UCSD-AML1 (cell line): ENCODE data around the gene ATAD3A.

Experiments
- DNase-seq: peaks from one replicate; lab custom pipeline; 2025; ENCODE audit not compliant: unreplicated experiment; lab: John Stamatoyannopoulos, UW

The ATAD3A gene

GRCh38 chr1:1577367-1578011 lies 65.5 kb downstream of the ATAD3A start:
- no peak for DNase-seq

GRCh38 chr1:1578371-1578940 lies 66.5 kb downstream of the ATAD3A start:
- no peak for DNase-seq

DNA sequence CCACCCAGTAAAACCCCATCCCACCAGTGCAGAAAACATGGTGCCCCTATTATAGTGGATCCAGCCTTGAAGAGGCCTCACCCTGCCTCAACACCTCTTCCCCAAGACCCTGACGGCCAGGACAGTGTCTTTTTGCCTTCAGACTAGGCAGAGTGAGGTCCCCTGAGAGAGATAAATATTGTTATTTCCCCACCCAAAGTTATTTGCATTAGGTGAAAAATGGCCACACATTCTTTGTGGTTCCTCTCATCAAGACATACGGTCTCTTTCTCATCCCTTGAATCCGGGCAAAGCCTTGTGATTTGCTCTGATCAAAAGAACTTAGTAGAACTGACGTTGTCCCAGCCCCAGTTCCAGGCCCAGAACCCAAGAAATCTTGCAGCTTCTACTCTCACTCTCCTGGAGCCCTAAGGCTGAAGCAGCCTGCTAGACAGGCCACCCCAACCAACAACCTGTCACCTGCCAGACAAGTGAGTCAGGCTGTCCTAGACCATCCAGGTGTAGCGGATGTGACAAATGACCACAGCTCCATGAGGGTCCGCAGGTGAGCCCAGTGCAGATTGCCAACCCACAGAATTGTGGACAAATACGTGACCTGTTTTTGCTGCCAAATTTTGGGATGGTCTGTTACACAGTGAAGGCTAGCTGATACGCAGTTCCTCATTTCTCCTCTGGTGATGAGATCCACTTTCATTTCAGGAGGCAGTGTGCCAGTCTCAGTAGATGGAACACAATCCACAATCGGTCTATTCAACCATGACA lies 70.8 kb downstream of the ATAD3A start:
- no peak for DNase-seq

DNA sequence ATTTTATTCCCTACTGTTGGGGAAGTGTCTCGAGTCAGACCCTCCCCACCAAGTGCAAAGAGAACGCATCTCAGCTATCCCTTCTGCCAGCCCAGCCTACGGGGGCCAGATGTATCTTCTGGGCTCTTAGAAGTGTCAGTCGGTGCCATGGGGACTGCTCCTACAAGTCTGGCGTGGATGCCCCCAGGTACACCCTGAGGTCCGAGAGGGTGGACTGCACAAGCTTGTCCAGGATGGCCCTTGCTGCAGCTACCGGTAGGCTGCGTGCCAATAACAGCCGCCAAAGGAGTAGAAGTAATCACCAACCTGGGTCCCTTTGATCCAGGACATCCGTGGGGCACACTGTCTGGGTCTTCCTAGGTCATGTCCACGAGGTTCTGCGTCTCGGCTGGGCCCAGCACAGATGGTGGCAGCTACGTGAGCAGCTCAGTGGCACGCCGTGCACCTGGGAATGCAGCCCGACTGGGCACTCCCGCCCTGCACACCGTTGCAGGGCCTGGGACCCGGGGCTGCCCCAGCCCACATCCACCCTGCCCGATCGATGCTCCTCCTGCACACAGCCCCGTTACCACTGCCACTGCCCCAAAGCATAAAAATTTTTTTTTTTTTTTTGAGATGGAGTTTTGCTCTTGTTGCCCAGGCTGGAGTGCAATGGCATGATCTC lies 71.5 kb downstream of the ATAD3A start:
- DNase-seq = no peak
